Spleen (tissue), 11 donors: Measurements from ENCODE around the gene PDE10A. TPM values are rescaled to one million over a fixed set of nuclear protein-coding genes. Genes with fewer than 3 reads are reported as not detected.
"Not testable (repeated sequence)": the region's sequence is repeated elsewhere in the genome, so short reads cannot be mapped to it uniquely, and the experiment has no call there.

Experiments used
- DNase-seq: peaks from one replicate; pipeline ENCODE4 v3.0.0-alpha.2; 2020
- H3K27ac ChIP-seq, 8 donors: fragments of 200-600 bp; sonication (generic) in 7 of 8; 1 replicate in 4 of 8; 2 replicates in 4 of 8; pipeline versions ENCODE4 v1.5.0 to v1.8.0; 2016 to 2021; ENCODE audit warnings: inconsistent platforms in 4 of 8, mild to moderate bottlenecking in 4 of 8, moderate library complexity in 1 of 8
- H3K27me3 ChIP-seq, 7 donors: fragments of 200-600 bp; sonication (generic) in 6 of 7; replicated peaks in 1 of 7; 1 replicate in 4 of 7; 2 replicates in 3 of 7; pipeline versions ENCODE4 v1.5.0 to v1.8.0; 2016 to 2021; ENCODE audit warnings: inconsistent platforms in 3 of 7, mild to moderate bottlenecking in 1 of 7
- H3K36me3 ChIP-seq, 6 donors: fragments of 200-600 bp; sonication (generic) in 5 of 6; 1 replicate in 4 of 6; 2 replicates in 2 of 6; pipeline versions ENCODE4 v1.5.0 to v1.8.0; 2016 to 2021; ENCODE audit warnings: inconsistent platforms in 2 of 6
- H3K4me1 ChIP-seq, 6 donors: fragments of 200-600 bp; sonication (generic) in 5 of 6; 1 replicate in 3 of 6; 2 replicates in 3 of 6; pipeline versions ENCODE4 v1.5.0 to v1.8.0; 2016 to 2021; ENCODE audit warnings: inconsistent platforms in 3 of 6
- H3K4me3 ChIP-seq, 8 donors: fragments of 200-600 bp; sonication (generic) in 7 of 8; 1 replicate in 4 of 8; 2 replicates in 4 of 8; pipeline versions ENCODE4 v1.5.0 to v1.8.0; 2016 to 2021; ENCODE audit warnings: inconsistent platforms in 4 of 8, mild to moderate bottlenecking in 4 of 8, moderate library complexity in 2 of 8
- H3K9me3 ChIP-seq, 8 donors: fragments of 200-600 bp; sonication (generic) in 7 of 8; 1 replicate in 4 of 8; 2 replicates in 4 of 8; pipeline versions ENCODE4 v1.5.0 to v1.8.0; 2016 to 2021; ENCODE audit warnings: inconsistent platforms in 4 of 8
- POLR2A ChIP-seq, 3 donors: fragments of 450-650 bp; IDR thresholded peaks; one replicate each; pipeline ENCODE4 v1.5.1; 2017; ENCODE audit warnings: antibody characterized with exemption in 3 of 3, mild to moderate bottlenecking in 1 of 3
- POLR2AphosphoS5 ChIP-seq, 3 donors: sonication (generic); formaldehyde crosslinking; IDR thresholded peaks; one replicate each; pipeline ENCODE4 v1.5.1; 2017; ENCODE audit warnings: antibody characterized with exemption in 3 of 3
- WGBS, 5 donors: extraction: QIAGEN DNeasy Blood & Tissue Kit in 3 of 5; methylation state at CpG; one replicate each; pipeline versions ENCODE4 v1.1.5 to v1.1.7; 2013 to 2018; 5-methylcytosine and 5-hydroxymethylcytosine counted together
- intact Hi-C: fragments of 100-400 bp; cut with DNase I; formaldehyde crosslinking; loops from one replicate; pipeline ENCODE4 v1.15.0; 2023; ENCODE audit warnings: low total_unique reads
- polyA plus RNA-seq, 3 donors: library from polyadenylated mRNA; stranded (reverse); fragments of 200-250 nt; gene quantifications; one replicate each; pipeline ENCODE4 v1.2.1, GENCODE V29; 2013
- total RNA-seq, 7 donors: library from RNA; depleted of rRNA in 3 of 7; stranded (reverse); fragments of >200 nt in 3 of 7; fragmentation: NEBNext Ultra II Directional in 4 of 7; extraction: Animal tissue kit (Norgen Biotek cat#: 25700) in 4 of 7; gene quantifications; one replicate each; pipeline versions ENCODE4 v1.1.0 to v1.2.1, GENCODE V29; 2016 to 2021
- TF ChIP-seq, protein P1 (sequence below), 11 experiments: fragments of 200-600 bp in 7 of 11; fragments of 450-650 bp in 4 of 11; sonication (generic) in 4 of 11; IDR thresholded peaks in 8 of 11; conservative IDR thresholded peaks in 3 of 11; 1 replicate in 7 of 11; 2 replicates in 4 of 11; pipeline versions ENCODE4 v1.4.0 to v1.8.0; 2016 to 2021; ENCODE audit warnings: antibody characterized with exemption in 11 of 11, inconsistent platforms in 4 of 11, mild to moderate bottlenecking in 1 of 11
- donor health status: healthy with polysubstance abuse.
- donor health status: DM: no; HTN: no; CAD: no; lungs with moderate emphysema.
- donor health status: DM: no; HTN: no; CAD: no.
- donor health status: Bipolar disorder and iron deficiency.
- donor health status: healthy.
- donor health status: DM: no; HTN: no; CAD: no.
- donor health status: DM: yes; HTN: yes; CAD: no.

The PDE10A gene
- total and polyA plus RNA-seq, 10 donors = 1.1 to 28.2 (median 9.6) TPM

DNA sequence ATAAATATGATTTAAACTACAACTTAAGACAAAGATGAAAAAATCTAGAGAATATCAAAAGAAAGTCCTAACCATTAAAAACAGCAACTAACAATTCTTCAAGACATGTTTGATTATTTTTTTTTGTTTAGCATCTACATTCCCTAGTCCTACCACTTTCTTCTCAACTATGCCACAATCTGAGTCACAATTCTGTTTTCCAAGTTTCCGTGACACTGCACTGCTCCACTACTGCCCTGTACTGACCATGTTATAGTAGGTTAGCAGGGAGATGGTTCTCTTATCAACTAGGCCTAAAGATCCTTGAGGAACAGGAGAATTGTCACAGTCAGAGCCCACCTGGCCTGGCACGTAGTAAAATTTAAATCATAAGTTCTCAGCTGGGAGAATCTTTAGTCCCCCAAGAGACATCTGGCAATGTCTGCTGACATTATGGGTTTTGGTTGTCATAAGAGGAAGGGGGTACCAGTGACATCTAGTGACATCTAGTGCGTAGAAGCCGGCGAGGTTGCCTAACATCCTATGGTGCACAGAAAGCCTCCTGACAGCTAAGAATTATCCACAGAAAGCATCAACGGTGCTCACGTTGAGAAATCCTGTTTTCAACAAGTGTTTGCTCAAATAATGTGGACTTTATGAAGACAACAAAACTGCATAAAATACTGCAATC, 100.5 kb downstream of the PDE10A start:
- Histone ChIP-seq H3K27ac (peak overlapping the region in 1 of 8 donors; percentile 10), H3K4me1 (no peaks in the 10 kb centered on the region), H3K9me3 (peaks cover 0 to 15% (median 10%) of the 10 kb centered on the region in 8 donors), H3K27me3 (no peaks in the 10 kb centered on the region), H3K36me3 (no peaks in the 10 kb centered on the region), H3K4me3 (no peak overlapping the region)
- 56 to 71% (median 65%) methylated on average over 7 of the region's 7 CpGs for WGBS, 5 donors
- intact Hi-C loops = loop anchor here (10.0 kb wide), 1 partner anchor 92 kb away; no protein-coding TSS in a partner anchor
- no peak for DNase-seq
- TF ChIP-seq POLR2AphosphoS5 (IDR thresholded peaks at IDR 0.05) (no peak), POLR2A (IDR thresholded peaks at IDR 0.05) (no peak)
- TF ChIP-seq, protein P1, sequence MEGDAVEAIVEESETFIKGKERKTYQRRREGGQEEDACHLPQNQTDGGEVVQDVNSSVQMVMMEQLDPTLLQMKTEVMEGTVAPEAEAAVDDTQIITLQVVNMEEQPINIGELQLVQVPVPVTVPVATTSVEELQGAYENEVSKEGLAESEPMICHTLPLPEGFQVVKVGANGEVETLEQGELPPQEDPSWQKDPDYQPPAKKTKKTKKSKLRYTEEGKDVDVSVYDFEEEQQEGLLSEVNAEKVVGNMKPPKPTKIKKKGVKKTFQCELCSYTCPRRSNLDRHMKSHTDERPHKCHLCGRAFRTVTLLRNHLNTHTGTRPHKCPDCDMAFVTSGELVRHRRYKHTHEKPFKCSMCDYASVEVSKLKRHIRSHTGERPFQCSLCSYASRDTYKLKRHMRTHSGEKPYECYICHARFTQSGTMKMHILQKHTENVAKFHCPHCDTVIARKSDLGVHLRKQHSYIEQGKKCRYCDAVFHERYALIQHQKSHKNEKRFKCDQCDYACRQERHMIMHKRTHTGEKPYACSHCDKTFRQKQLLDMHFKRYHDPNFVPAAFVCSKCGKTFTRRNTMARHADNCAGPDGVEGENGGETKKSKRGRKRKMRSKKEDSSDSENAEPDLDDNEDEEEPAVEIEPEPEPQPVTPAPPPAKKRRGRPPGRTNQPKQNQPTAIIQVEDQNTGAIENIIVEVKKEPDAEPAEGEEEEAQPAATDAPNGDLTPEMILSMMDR (IDR thresholded peaks at IDR 0.05 in 8 of 11, conservative IDR thresholded peaks at IDR 0.05 in 3 of 11) = no peak

- H3K9me3 ChIP-seq = peaks cover 0 to 15% (median 6%) of the 10 kb centered on the region in 8 donors
- H3K4me1 ChIP-seq = peaks cover 0 to 4% (median 0%) of the 10 kb centered on the region in 6 donors
- 80 to 95% (median 91%) methylated on average over 7 of the region's 7 CpGs for WGBS, 5 donors
- no peak for TF ChIP-seq POLR2A (IDR thresholded peaks at IDR 0.05)
- TF ChIP-seq, protein P1 (IDR thresholded peaks at IDR 0.05 in 8 of 11, conservative IDR thresholded peaks at IDR 0.05 in 3 of 11) = no peak
- no peak for TF ChIP-seq POLR2AphosphoS5 (IDR thresholded peaks at IDR 0.05)
- no peaks in the 10 kb centered on the region for H3K27me3 ChIP-seq
- H3K4me3 ChIP-seq = no peak overlapping the region
- H3K36me3 ChIP-seq = no peaks in the 10 kb centered on the region
- DNase-seq = no peak
- H3K27ac ChIP-seq = no peak overlapping the region
- intact Hi-C loops = loop anchor here (10.0 kb wide), 1 partner anchor 95 kb away; no protein-coding TSS in a partner anchor
Observed at GRCh38 chr6:165559632-165560031, 103.4 kb downstream of the PDE10A start.

DNA sequence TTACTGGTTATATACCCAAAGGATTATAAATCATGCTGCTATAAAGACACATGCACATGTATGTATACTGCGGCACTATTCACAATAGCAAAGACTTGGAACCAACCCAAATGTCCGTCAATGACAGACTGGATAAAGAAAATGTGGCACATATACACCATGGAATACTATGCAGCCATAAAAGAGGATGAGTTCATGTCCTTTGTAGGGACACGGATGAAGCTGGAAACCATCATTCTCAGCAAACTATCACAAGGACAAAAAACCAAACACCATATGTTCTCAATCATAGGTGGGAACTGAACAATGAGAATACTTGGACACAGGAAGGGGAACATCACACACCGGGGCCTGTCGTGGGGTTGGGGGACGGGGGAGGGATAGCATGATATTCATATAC, 104.9 kb downstream of the PDE10A start:
- H3K36me3 ChIP-seq, intact Hi-C loops, H3K27ac ChIP-seq, H3K27me3 ChIP-seq, H3K4me3 ChIP-seq, DNase-seq, H3K4me1 ChIP-seq: not testable (repeated sequence)
- WGBS, 5 donors = 89 to 97% (median 92%) methylated on average over 6 of the region's 6 CpGs
- H3K9me3 ChIP-seq = peaks cover 0 to 15% (median 4%) of the 10 kb centered on the region in 8 donors

GRCh38 chr6:165557674-165558073, 105.4 kb downstream of the PDE10A start:
- TF ChIP-seq, protein P1 (IDR thresholded peaks at IDR 0.05 in 8 of 11, conservative IDR thresholded peaks at IDR 0.05 in 3 of 11) = no peak
- TF ChIP-seq POLR2AphosphoS5 (IDR thresholded peaks at IDR 0.05) = no peak
- no peak for TF ChIP-seq POLR2A (IDR thresholded peaks at IDR 0.05)
- intact Hi-C loops = no loop called here
- H3K36me3 ChIP-seq = no peaks in the 10 kb centered on the region
- 85 to 90% (median 86%) methylated on average over 6 of the region's 6 CpGs for WGBS, 5 donors
- no peak overlapping the region for H3K4me3 ChIP-seq
- H3K27me3 ChIP-seq = no peaks in the 10 kb centered on the region
- peaks cover 0 to 15% (median 4%) of the 10 kb centered on the region in 8 donors for H3K9me3 ChIP-seq
- no peak for DNase-seq
- H3K4me1 ChIP-seq = peaks cover 0 to 4% (median 0%) of the 10 kb centered on the region in 6 donors
- no peak overlapping the region for H3K27ac ChIP-seq
